HG03196 (cell line): ENCODE data around the gene PPFIA1.

Source experiments
- ATAC-seq: cut with Tn5 transposase; IDR thresholded peaks from one replicate; pipeline ENCODE4 v1.9.1; 2021; ENCODE audit not compliant: unreplicated experiment

Gene PPFIA1

DNA sequence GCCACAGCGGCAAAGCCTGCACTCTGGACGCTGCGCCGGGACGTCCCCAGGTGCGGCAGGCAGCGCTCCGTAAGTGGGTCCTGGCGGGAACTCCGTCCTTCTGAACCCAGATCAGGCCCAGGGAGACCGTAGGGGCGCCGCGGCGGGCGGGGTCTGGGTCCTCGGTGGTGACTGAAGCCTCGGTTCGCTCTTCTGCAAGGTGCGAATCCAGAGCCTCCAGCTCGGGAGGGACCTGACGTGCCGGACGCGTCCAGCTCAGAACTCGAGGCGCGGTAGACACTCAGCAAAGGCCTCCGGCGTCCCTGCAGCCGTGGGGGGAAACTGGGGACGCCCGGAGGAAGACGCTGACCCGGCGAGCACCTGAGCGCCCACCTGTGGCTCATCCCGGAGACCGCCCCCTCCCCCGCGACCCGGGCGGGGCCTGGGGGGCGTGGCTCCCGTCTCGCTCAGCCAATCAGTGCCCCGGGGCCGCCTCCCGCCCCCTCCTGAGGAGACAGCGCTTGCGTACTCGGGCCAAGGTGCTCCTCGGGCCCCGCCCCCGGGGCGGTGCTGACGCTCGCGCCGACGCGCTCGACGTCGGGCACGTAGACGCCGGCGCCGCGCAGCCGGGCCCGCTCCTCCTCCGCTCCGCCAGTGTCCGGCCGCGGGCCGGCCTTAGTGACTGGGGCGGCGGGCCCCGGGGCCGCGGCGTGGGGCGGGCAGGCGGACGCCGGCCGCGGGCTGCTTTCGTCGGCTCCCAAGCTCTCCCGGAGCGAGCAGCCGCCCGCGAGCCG is at the start of gene PPFIA1:
PPFIA1 (plus strand) TSS at position 587 of the 773 bp plus-strand sequence. CDS start 1,483 bp downstream, outside the sequence.
- peak; percentile 89 for ATAC-seq

DNA sequence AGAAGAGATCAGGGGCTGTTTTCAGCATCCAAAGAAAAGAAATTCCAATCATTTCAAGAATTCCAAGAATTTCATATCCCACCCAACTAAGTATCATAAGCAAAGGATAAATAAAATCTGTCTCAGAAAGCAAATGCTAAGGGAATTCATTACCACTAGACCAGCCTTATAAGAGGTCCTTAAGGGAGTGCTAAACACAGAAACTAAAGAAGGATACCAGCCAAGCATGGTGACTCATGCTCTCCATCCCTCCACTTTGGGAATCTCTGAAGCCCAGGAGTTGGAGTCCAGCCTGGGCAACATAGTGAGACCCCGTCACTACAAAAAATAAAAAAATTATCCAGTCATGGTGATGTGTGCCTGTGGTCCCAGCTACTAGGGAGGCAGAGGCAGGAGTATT is 49.6 kb upstream of the PPFIA1 start:
- no peak for ATAC-seq

DNA sequence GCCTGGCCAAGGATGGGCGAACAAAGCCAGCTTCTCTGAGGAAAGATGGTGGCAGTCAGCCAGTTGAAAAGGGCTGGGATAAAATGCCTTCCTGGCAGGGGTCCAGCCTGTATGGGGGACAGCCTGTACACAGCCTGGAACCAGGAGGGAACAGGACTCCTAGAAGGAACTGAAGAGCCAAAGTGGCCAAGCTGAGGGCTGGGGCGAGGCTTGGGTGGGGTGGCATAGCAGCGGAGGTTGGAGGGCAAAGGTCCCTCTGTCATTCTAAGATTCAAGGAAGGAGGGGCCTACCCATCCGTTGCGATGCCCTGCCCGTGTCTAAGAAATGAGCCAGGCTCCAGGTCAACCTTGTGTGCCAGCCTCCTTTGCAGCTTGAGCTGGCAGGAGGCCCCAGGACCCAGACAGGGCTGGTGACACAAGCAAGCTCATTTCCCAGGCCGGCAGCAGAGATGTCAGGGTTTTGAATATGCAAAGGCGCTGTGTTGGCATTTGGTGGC is 44.8 kb upstream of the PPFIA1 start:
- no peak for ATAC-seq

DNA sequence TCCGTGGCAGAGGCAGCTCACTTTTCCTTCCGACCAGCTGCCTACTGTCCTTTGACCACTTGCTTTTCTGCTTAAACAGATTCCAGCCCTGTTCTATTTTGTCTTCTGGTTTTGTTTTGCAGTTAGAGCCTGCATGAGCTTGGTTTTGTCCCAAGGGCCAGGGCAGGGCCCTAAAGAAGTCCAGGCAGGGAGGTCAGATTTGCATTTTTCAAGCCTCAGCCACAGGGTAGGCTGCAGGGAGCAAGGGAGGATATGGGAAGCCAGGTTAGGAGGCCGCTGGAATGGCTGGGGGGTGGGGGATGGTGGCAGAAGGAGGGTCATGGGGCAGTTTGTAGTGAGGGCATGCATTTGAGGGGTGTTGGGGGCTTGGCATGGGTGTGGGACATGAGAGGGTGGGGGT is 44.3 kb upstream of the PPFIA1 start:
- ATAC-seq = no peak

DNA sequence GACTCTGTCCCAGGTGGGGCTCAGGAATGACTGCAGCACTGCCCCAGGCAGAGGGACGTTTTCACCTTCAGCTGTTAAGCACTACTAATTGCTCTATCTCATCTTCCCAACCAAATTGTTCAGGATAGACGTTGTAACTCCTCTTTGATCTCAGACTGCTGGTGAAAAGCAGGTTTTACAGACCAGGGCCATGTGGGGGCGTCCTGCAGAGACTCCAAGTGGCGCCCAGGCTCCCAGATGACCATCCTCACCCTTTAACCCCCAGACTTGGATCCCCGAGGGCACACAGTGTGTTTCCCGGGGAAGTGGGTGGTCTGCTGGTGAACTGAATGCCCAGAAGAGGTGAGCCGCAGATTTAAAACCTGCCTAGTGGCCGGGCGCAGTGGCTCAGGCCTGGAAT is 43.5 kb upstream of the PPFIA1 start:
- ATAC-seq = no peak

DNA sequence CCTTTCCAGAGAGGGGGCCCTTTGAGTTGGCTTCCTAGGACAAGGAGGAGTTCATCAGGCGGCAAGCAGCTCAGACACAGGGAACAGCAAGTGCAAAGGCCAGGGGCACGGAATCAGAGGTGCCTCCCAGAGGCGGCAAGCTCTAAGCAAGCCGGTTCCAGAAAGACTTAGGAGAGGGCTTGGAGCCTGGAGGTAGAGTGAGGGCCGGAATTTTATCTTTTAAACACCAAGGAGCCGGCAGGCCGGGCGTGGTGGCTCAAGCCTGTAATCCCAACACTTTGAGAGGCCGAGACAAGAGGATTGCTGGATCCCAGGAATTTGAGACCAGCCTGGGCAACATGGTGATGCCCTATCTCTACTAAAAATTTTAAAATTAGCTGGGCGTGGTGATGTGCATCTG is 40.8 kb upstream of the PPFIA1 start:
- ATAC-seq = no peak

DNA sequence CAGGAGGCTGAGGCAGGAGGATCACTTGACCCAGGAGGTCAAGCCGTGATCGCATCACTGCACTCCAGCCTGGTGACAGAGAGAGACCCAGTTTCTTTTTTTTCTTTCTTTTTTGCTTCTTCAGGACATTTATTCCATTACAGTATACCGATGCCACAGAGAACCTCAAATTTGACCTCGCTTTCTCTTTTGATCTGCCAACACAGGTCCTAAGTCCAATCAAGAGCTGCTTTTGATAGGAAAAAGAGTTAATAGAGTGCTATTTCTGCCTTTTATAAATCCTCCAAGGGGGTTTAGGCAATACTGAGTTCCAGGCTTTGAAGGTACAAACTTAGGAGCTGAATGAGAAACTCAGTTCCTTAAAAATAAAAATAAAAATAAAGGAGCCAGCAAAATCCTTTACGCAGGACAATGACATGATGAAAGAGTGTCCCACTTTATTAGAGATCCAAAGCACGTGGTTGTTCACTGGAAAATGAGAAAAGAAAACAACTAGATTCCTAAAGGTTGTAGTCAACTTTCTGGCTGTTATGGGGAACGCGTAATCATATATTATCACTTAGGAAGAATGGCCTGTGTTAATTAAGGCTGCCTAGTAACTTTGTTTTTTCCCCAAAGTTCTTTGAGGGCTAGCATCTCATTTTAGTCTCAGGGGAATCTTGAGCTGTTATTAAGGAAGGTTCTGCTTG is 40.2 kb upstream of the PPFIA1 start:
- no peak for ATAC-seq

DNA sequence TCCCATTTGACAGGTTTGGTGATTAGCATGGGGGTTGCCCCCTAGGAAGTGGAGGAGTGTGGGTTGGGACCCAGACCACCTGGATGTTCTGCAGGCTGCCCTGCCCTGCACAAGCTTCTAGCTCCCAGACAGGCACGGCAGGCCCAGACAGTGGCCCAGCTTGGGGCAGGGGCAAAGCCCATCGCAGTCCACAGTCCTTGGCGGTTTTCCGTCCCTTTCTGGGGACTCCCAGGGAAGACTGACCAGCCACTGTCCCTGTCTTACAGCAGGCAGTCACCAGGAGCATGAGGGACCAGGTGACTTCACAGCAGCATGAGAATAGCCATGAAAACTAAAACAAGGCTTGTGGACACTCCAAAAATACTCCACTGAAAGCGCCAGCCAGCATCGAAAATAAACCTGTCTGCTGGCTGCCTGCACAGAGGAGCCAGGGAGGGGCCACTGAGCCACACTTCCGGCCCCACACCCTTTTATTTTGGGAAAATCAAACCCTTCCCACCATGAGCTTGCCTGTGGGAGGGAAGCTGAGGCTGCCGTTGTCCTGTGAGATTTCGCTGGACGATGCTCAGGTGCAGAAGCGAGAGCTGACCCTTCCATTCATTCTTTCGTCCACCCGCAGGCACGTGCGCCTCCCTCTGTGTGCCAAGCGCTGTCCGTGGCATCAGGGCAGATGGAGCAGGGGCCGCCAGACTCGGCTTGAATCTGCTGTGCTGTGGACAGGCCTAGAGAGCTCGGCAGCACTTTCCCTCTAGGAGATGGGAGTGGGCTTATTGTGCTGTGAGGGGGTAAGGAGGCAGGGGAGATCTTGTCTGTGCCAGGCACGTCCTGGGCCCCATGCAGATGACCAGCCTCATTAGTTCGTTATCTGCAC is 39.4 kb upstream of the PPFIA1 start:
- ATAC-seq = no peak

DNA sequence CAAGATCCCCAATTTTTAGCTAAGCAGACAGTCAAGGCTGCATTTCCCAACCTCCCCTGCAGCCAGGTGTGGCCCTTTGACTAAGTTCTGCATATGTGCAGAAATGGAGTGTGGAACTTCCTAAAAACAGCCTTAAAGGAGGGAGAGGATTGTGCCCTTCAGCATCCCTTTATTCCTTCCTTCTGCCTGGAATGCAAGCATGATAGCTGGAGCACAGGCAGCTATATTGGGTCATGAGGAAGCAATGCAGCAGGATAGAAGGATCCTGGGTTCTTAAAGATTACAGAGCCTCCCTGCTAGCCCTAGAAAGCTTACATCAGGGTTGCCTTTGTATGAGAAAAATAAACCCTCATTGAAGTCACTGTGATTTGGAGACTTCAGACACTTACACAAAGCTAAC is 37.5 kb upstream of the PPFIA1 start:
- ATAC-seq = no peak

DNA sequence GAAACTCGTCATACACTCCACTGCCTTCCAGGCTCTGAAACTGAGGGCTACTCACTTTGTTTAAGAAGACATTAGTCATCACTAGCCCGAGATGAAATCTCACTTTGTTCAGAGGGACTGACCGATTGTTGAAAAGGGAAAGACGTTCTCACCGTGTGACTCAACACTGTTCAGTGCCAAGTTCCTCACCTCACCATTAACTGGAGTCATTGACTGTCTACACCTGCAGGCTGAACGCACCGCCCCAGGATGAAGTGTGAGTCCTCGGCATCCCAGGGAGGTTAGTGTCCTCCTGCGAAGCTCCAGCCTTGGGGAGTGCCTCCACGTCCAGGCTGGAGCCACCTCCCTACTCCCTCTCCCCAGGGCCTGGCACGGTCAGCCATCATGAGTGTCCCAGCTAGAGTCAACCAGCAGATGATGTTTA is 37.0 kb upstream of the PPFIA1 start:
- ATAC-seq = no peak

DNA sequence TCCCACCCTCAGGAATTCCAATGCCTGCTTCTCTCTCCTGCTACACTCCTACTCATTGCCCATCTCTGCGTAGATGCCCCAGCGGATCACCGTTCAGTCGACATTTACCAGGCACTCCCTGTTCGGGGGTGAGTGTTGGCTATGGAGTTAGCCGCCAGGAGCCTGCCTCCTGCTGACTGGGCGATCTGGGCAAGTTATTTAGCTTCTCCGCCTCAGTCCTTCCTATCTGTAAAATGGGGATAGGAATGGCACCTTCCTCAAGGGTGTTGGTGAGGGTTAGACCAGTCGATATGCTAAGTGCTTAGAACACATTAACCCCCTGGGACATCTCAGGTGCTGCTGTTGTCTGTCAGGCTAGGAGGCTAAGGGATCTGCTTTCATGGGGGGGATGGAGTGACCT is 36.5 kb upstream of the PPFIA1 start:
- ATAC-seq = no peak

DNA sequence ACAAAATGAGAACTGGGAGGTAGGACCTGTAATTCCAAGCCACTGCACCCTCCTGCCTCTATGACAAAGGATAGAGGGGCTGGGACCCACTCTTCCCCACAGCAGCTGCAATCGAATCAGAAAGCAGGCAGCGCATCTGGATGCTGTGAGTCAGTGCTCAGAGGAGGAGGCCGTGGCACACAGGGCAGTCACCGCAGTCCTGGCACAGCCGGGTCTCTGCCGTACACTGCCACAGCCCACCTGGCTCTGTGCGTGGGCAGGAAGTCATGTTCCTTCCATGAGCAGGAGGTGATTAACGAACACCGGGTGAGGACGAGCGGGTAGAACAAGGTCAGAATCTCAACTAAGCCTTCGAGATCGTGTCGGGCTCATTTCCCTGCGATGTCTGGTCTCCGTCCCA is 30.2 kb upstream of the PPFIA1 start:
- no peak for ATAC-seq

DNA sequence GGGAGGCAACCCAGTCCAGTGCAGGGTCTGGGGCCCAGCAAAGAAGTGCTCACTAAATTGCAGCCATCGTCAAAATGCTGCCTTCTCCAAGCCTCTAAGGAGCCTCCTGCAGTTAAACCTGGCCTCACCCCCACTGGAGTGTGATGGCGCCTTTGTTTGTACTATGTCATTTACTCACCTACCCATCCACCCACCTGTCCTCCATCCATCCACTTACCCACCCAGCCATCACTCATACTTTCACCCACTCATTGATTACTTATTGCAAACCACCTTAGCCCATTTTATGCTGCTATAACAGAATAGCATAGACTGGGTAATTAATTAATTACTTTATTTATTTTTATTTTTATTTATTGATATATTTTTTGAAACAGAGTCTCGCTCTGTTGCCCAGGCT is 28.8 kb upstream of the PPFIA1 start:
- ATAC-seq = no peak

DNA sequence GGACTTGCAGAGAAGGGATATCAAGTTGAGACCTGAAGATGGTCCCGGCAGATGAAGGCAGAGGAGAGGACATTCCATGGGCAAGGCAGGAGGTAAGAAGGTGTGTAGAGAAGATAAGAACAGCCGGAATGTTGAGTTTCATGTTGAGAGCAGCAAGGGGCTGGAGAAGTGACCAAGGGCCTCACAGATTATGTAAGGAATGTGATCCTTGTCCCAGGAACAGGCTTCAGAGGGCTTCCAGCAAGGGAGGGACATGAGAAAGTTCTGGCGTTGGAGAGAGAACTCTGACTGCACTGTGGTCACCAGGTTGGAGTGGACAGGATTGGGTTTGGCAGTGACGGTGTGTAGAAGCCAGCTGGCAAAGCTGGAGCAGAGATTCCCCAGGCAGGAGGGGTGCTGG is 27.6 kb upstream of the PPFIA1 start:
- no peak for ATAC-seq

DNA sequence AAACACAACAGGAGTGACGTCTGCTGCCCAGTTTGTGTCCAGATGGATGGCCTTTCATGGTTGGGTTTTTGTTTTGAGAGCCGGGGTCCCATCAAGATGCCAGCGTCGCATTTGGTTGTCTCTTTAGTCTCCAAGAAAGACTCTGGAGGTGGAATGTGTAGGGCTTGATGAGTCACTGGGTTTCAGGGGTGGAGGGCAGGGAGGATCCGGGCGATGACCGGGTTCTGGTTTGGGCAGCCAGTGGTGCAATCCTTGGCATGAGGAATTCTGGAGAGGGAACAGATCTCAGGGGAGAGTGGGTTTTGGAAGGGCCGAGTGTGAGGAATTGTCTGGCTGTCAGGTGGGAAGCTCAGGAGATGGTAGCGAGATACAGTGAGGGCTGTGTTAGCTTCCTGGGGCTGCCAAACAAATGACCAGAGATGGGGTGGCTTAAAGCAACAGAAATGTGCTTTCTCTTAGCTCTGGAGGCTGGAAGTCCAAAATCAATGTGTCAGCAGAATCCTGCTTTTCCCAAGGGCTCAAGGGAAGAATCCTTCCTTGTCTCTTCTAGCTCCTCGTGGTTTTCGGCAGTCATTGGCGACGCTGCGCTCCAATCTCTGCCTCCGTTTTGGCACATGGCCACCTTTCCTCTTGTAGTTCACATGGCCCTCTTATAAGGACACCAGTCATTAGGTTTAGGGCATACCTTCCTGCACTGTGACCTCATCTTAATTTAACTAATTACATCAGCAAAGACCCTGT is 26.4 kb upstream of the PPFIA1 start:
- ATAC-seq = no peak

DNA sequence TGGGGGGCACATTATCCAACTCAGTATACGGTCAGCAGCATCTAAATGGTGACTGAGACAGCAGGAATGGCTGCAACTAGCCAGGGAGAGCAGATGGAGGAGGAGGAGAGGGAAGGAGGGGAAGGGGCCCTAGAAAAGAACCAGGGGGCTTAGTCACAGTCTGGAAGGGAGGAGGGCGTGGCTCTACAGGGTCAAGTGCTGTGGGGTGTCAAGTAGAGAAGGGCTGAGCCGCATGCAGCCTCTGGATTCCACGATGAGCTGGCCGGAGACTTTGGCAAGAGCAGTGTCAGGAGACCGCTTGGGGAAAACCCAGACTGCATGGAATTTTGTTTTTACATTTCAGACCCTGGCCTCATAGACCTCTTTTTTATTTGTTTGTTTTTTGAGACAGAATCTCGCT is 25.8 kb upstream of the PPFIA1 start:
- ATAC-seq = no peak

DNA sequence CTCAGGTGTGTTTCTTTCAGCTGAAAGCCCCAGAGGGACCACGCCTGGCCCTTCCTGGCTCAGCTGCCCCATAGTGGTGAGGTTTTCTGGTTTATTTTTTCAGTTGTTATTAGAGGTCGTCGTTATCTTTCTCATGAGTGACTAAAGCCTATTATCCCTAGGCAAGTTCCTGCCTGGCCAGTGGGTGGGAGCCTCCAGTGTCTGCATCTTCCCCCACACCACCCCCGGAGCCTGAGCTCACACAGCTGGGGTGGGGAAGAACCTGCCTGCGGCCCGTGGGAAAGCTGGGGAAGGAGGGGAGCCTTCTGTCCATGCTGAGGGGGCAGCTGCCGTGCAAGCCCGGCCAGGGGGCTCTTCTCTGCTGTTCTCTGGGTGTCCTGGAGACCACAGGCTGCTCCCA is 24.3 kb upstream of the PPFIA1 start:
- no peak for ATAC-seq

DNA sequence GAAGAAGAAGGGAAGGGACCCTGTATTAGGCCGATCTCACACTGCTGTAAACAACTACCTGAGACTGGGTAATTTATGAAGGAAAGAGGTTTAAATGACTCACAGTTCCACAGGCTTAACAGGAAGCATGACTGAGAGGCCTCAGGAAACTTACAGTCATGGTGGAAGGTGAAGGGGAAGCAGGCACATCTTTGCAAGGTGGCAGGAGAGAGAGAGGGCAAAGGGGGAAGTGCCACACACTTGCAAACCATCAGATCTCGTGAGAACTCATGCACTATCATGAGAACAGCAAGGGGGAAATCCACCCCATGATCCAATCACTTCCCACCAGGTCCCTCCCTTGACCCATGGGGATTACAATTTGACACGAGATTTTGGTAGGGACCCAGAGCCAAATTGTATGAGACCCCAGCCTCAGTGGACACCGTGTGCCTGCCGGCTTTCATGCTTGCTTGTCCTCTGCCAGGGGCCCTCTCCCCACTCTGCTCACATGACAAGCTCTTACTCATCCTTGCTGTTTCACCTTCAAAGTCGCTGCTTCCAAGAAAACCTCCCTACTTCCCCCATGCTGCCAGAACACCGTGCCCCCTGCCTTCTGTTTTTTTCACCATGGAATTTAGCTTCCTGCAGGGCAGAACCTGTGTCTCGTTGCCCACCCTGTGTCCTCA is 23.3 kb upstream of the PPFIA1 start:
- ATAC-seq = no peak

DNA sequence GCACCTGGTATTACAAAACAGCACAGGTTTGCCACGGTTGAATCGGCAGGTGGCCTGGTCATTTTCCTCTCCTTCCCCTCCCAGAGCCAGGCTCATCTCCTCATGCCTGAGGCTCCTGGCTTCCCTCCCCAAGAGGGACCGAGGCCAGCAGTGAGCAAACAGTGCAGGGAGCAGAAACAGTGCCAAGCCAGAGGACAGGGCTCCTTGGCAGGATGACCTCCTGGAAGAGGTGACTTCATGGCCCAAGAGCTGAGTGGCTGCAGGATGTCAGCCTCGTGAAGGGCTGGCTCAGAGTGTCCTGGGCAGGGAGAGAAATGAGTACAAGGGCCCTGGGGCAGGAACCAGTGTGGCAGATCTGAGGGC is 22.8 kb upstream of the PPFIA1 start:
- no peak for ATAC-seq

DNA sequence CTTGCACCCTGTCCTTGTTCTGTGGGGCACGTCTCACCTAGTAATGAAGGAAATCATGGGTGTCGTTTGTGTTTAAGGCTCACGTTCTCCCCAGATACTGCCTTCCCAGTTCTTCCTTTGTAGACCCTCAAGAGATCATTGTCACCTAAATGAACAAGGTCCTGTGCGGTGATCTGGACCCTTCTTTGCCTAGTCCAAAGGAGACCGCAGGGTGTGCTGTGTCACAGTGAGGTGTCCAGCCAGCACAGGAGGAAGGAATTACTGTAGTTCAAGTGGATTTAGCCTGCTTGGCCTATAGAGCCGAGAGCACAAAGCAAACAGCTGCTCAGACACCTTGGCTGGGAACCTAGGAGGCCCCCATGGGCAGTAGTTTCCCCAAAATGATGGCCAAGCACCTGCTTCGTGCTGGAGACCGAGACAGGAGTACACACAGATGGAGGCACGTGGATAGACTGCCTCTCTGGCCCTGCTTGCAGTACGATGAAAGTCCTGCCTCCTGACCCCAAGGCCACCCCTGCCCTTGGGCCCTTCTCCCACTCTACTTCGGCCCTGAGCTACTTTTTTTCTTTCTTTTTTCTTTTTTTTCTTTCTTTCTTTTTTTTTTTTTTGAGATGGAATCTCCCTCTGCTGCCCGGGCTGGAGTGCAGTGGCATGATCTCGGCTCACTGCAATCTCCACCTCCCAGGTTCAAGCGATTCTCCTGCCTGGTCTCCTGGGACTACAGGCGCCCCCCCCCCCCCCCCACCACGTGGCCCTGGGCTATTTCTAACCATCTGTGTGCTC is 19.4 kb upstream of the PPFIA1 start:
- ATAC-seq = no peak
